Neural cell (in vitro differentiated cells): ENCODE measurements around the gene ZNF577. TPM values are rescaled to one million over a fixed set of nuclear protein-coding genes. Genes with fewer than 3 reads are reported as not detected.

ENCODE experiments used
- H2AFZ ChIP-seq: fragments of 200-600, 300-800 bp; sonication (generic), shearing (Covaris generic); 2 replicates; pipeline ENCODE4 v1.6.0; 2014; ENCODE audit warnings: low read depth, mild to moderate bottlenecking, antibody characterized with exemption, low read length, moderate library complexity
- H3F3A ChIP-seq: fragments of 200-600 bp; shearing (Covaris generic); 2 replicates; pipeline ENCODE4 v1.6.1; 2016; ENCODE audit warnings: mild to moderate bottlenecking, moderate library complexity, mixed read lengths, antibody characterized with exemption, low read length; ENCODE audit not compliant: insufficient read depth, poor library complexity, severe bottlenecking
- H3K27ac ChIP-seq: fragments of 200-600, 300-800 bp; sonication (generic), shearing (Covaris generic); 2 replicates; pipeline ENCODE4 v1.5.1; 2014; ENCODE audit warnings: mild to moderate bottlenecking, low read length, moderate library complexity
- H3K27me3 ChIP-seq: fragments of 300-800, 200-600 bp; sonication (generic), shearing (Covaris generic); 2 replicates; pipeline ENCODE4 v1.6.0; 2014; ENCODE audit warnings: mild to moderate bottlenecking, low read depth, low read length, moderate library complexity; ENCODE audit not compliant: insufficient read depth
- H3K36me3 ChIP-seq: fragments of 300-800, 200-600 bp; sonication (generic), shearing (Covaris generic); 2 replicates; pipeline ENCODE4 v1.5.1; 2014; ENCODE audit warnings: mild to moderate bottlenecking, antibody characterized with exemption, low read length, moderate library complexity; ENCODE audit not compliant: insufficient read depth
- H3K4me2 ChIP-seq: fragments of 300-800, 200-600 bp; sonication (generic), shearing (Covaris generic); 2 replicates; pipeline ENCODE4 v1.6.0; 2014; ENCODE audit warnings: mild to moderate bottlenecking, low read length
- H3K4me3 ChIP-seq: fragments of 300-800, 200-600 bp; sonication (generic), shearing (Covaris generic); 2 replicates; pipeline ENCODE4 v1.5.1; 2014; ENCODE audit warnings: mild to moderate bottlenecking, low read length, moderate library complexity
- H3K79me2 ChIP-seq: fragments of 200-600 bp; shearing (Covaris generic); replicated peaks from 2 replicates; pipeline ENCODE4 v1.6.0; 2014; ENCODE audit warnings: mild to moderate bottlenecking, low read length, moderate library complexity; ENCODE audit not compliant: insufficient read depth
- H3K9ac ChIP-seq: fragments of 300-800, 200-600 bp; sonication (generic), shearing (Covaris generic); 2 replicates; pipeline ENCODE4 v1.6.1; 2016; ENCODE audit warnings: mild to moderate bottlenecking, low read length, mixed read lengths
- H3K9me2 ChIP-seq: fragments of 200-600 bp; shearing (Covaris generic); 2 replicates; pipeline ENCODE4 v1.6.1; 2016; ENCODE audit warnings: mild to moderate bottlenecking, low read length, mixed read lengths; ENCODE audit not compliant: insufficient read depth
- H3K9me3 ChIP-seq: fragments of 200-600, 300-800 bp; sonication (generic), shearing (Covaris generic); 2 replicates; pipeline ENCODE4 v1.6.1; 2016; ENCODE audit warnings: mild to moderate bottlenecking, mixed run types, low read length, moderate library complexity, mixed read lengths
- H4K20me1 ChIP-seq: fragments of 200-600 bp; shearing (Covaris generic); 2 replicates; pipeline ENCODE4 v1.6.1; 2016; ENCODE audit warnings: mild to moderate bottlenecking, mixed run types; ENCODE audit not compliant: insufficient read depth
- EP300 ChIP-seq: fragments of 450-650 bp; conservative IDR thresholded peaks from 2 replicates; pipeline ENCODE4 v1.6.1; 2014; ENCODE audit warnings: antibody characterized with exemption, mild to moderate bottlenecking, moderate library complexity; ENCODE audit not compliant: poor library complexity, severe bottlenecking
- EZH2 ChIP-seq: fragments of 200-600, 300-800 bp; shearing (Covaris generic), sonication (generic); IDR thresholded peaks from 2 replicates; pipeline ENCODE4 v1.6.1; 2014; ENCODE audit warnings: antibody characterized with exemption, low read length, borderline replicate concordance, mild to moderate bottlenecking; ENCODE audit not compliant: insufficient read depth, poor library complexity, severe bottlenecking
- MXI1 ChIP-seq: fragments of 450-650 bp; conservative IDR thresholded peaks from 2 replicates; pipeline ENCODE4 v1.6.1; 2014; ENCODE audit warnings: antibody characterized with exemption, mild to moderate bottlenecking; ENCODE audit not compliant: poor library complexity, severe bottlenecking
- POLR2AphosphoS5 ChIP-seq: IDR thresholded peaks from 2 replicates; pipeline ENCODE4 v1.6.1; 2012
- RAD21 ChIP-seq: fragments of 450-650 bp; conservative IDR thresholded peaks from 2 replicates; pipeline ENCODE4 v1.6.1; 2014; ENCODE audit warnings: antibody characterized with exemption, mild to moderate bottlenecking, moderate library complexity
- SMC3 ChIP-seq: fragments of 450-650 bp; conservative IDR thresholded peaks from 2 replicates; pipeline ENCODE4 v1.6.1; 2014; ENCODE audit warnings: antibody characterized with exemption, mild to moderate bottlenecking, moderate library complexity; ENCODE audit not compliant: poor library complexity
- TAF1 ChIP-seq: IDR thresholded peaks from 2 replicates; pipeline ENCODE4 v1.6.1; 2012; ENCODE audit warnings: low read depth
- polyA plus RNA-seq: library from polyadenylated mRNA; depleted of rRNA; stranded (reverse); fragments of >200 nt; gene quantifications from 2 replicates; pipeline ENCODE4 v1.2.3, GENCODE V29; 2014
- TF ChIP-seq, protein P1 (sequence below): IDR thresholded peaks from 2 replicates; pipeline ENCODE4 v1.6.1; 2012; ENCODE audit warnings: borderline replicate concordance
- TF ChIP-seq, protein P2 (sequence below): fragments of 450-650 bp; IDR thresholded peaks from 2 replicates; pipeline ENCODE4 v1.5.1; 2014; ENCODE audit warnings: antibody characterized with exemption, mild to moderate bottlenecking, moderate library complexity; ENCODE audit not compliant: poor library complexity, severe bottlenecking

The ZNF577 gene
- polyA plus RNA-seq, 1 donor from 2014 or later = 54.1 TPM

DNA sequence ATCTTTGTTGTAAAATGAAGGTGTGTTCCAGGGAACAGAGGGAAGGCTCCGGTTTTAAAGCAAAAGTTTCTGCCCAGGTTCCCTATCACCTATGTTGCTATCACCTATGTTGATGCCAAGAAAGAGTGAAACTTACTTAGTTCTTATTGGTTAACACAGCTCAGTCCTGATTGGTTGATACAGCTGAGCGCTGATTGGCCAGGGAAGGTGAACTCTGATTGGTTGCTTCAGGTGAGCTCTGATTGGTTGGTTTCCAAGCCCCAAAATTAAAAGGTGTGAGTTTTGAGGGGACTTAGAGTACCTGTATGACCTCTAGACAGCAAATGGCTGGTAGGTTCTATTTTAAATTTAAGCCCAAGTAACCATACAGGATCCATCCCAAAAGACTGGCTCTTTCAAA lies 50.6 kb downstream of the ZNF577 start:
- H3K9ac ChIP-seq = no peak overlapping the region

DNA sequence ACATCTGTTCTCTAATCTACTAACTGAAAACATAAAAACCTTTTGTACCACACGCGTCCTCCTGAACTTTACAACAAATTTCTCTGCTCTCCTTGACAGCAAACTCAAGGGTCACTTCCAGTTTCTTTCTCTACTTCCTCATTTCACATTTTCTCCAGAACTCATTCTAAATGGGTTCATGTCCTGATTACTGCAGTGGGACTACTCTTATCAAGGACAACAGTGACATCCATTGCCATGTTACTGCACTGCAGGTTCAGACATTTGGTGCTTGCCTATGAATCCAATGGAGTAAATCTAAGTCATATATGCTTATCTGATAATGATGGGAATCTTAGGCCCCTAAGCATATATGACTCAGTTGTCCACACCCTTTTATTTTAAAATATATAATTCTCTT lies 57.5 kb downstream of the ZNF577 start:
- Histone ChIP-seq H3K9me3 (peaks cover 4% of the 10 kb centered on the region), H3K4me3 (no peak overlapping the region), H3K27ac (no peak overlapping the region), H3K9ac (no peak overlapping the region), H3K79me2 (no peaks in the 10 kb centered on the region), H3K9me2 (no peaks in the 10 kb centered on the region), H3K27me3 (no peaks in the 10 kb centered on the region), H3K4me2 (no peak overlapping the region), H3F3A (no peaks in the 10 kb centered on the region), H2AFZ (no peak overlapping the region), H4K20me1 (no peaks in the 10 kb centered on the region), H3K36me3 (no peaks in the 10 kb centered on the region)
- no peak for TF ChIP-seq EZH2
- TF ChIP-seq, protein P1, sequence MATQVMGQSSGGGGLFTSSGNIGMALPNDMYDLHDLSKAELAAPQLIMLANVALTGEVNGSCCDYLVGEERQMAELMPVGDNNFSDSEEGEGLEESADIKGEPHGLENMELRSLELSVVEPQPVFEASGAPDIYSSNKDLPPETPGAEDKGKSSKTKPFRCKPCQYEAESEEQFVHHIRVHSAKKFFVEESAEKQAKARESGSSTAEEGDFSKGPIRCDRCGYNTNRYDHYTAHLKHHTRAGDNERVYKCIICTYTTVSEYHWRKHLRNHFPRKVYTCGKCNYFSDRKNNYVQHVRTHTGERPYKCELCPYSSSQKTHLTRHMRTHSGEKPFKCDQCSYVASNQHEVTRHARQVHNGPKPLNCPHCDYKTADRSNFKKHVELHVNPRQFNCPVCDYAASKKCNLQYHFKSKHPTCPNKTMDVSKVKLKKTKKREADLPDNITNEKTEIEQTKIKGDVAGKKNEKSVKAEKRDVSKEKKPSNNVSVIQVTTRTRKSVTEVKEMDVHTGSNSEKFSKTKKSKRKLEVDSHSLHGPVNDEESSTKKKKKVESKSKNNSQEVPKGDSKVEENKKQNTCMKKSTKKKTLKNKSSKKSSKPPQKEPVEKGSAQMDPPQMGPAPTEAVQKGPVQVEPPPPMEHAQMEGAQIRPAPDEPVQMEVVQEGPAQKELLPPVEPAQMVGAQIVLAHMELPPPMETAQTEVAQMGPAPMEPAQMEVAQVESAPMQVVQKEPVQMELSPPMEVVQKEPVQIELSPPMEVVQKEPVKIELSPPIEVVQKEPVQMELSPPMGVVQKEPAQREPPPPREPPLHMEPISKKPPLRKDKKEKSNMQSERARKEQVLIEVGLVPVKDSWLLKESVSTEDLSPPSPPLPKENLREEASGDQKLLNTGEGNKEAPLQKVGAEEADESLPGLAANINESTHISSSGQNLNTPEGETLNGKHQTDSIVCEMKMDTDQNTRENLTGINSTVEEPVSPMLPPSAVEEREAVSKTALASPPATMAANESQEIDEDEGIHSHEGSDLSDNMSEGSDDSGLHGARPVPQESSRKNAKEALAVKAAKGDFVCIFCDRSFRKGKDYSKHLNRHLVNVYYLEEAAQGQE = no peak
- TF ChIP-seq RAD21 = no peak
- TF ChIP-seq, protein P2, sequence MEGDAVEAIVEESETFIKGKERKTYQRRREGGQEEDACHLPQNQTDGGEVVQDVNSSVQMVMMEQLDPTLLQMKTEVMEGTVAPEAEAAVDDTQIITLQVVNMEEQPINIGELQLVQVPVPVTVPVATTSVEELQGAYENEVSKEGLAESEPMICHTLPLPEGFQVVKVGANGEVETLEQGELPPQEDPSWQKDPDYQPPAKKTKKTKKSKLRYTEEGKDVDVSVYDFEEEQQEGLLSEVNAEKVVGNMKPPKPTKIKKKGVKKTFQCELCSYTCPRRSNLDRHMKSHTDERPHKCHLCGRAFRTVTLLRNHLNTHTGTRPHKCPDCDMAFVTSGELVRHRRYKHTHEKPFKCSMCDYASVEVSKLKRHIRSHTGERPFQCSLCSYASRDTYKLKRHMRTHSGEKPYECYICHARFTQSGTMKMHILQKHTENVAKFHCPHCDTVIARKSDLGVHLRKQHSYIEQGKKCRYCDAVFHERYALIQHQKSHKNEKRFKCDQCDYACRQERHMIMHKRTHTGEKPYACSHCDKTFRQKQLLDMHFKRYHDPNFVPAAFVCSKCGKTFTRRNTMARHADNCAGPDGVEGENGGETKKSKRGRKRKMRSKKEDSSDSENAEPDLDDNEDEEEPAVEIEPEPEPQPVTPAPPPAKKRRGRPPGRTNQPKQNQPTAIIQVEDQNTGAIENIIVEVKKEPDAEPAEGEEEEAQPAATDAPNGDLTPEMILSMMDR = no peak
- no peak for TF ChIP-seq POLR2AphosphoS5
- TF ChIP-seq MXI1 = no peak
- no peak for TF ChIP-seq TAF1

More for the DNA sequence above, 50.6 kb downstream of the ZNF577 start:
- H3K4me2 ChIP-seq = no peak overlapping the region
- TF ChIP-seq POLR2AphosphoS5 = no peak
- TF ChIP-seq EZH2 = no peak
- no peak for TF ChIP-seq TAF1
- TF ChIP-seq SMC3 = no peak
- no peak for TF ChIP-seq EP300
- TF ChIP-seq, protein P2 = no peak
- TF ChIP-seq RAD21 = no peak
- TF ChIP-seq, protein P1 = no peak
- no peak for TF ChIP-seq MXI1
- no peaks in the 10 kb centered on the region for H3K27me3 ChIP-seq
- no peak overlapping the region for H2AFZ ChIP-seq
- H3K36me3 ChIP-seq = no peaks in the 10 kb centered on the region
- no peaks in the 10 kb centered on the region for H3K9me3 ChIP-seq
- H3F3A ChIP-seq = no peaks in the 10 kb centered on the region
- H4K20me1 ChIP-seq = no peaks in the 10 kb centered on the region
- no peak overlapping the region for H3K27ac ChIP-seq
- H3K4me3 ChIP-seq = no peak overlapping the region
- no peaks in the 10 kb centered on the region for H3K9me2 ChIP-seq
- H3K79me2 ChIP-seq = no peaks in the 10 kb centered on the region
